Measurements from ENCODE around the gene SOCS2.

- TF ChIP-seq CTCF (IDR thresholded peaks at IDR 0.05; ENCODE audit: control extremely low read depth in 1 of 3, insufficient read depth in 1 of 3, low read depth in 1 of 3, low read length in 3 of 3) (no peak), JUND (IDR thresholded peaks at IDR 0.05; ENCODE audit: low read length) (no peak)
Observed at GRCh38 chr12:93621986-93622385, 49.5 kb downstream of the SOCS2 start.
